Fibroblast of lung (primary cell): ENCODE measurements around the gene KCTD16. TPM values are rescaled to one million over a fixed set of nuclear protein-coding genes. Genes with fewer than 3 reads are reported as not detected.

Experiments
- DNase-seq, 2 donors: peaks; one replicate each; pipeline versions ENCODE4 v3.0.0 to v3.0.0-alpha.2; 2010; ENCODE audit warnings: low read depth in 2 of 2
- H2AFZ ChIP-seq: 2 replicates; pipeline ENCODE4 v1.5.1; 2012; ENCODE audit warnings: low read length, control low read depth, inconsistent platforms
- H3K27ac ChIP-seq: 2 replicates; pipeline ENCODE4 v1.5.1; 2011; ENCODE audit warnings: low read length, control low read depth; ENCODE audit not compliant: insufficient read depth
- H3K27me3 ChIP-seq: 2 replicates; pipeline ENCODE4 v1.5.1; 2011; ENCODE audit warnings: mild to moderate bottlenecking, low read length; ENCODE audit not compliant: control insufficient read depth, insufficient read depth
- H3K36me3 ChIP-seq: 2 replicates; pipeline ENCODE4 v1.5.1; 2011; ENCODE audit warnings: low read length; ENCODE audit not compliant: control insufficient read depth, insufficient read depth
- H3K4me1 ChIP-seq: 2 replicates; pipeline ENCODE4 v1.5.1; 2011; ENCODE audit warnings: low read length; ENCODE audit not compliant: control insufficient read depth, insufficient read depth; ENCODE audit errors: extremely low read depth
- H3K4me2 ChIP-seq: 2 replicates; pipeline ENCODE4 v1.5.1; 2011; ENCODE audit warnings: low read length, control low read depth; ENCODE audit not compliant: insufficient read depth; ENCODE audit errors: extremely low read depth
- H3K4me3 ChIP-seq, 4 experiments: fragments of 200-600 bp in 1 of 4; sonication (generic) in 1 of 4; replicated peaks in 1 of 4; 2 replicates each; pipeline ENCODE4 v1.5.1; 2011 to 2016; ENCODE audit warnings: low read length in 4 of 4, low read depth in 3 of 4, mild to moderate bottlenecking in 3 of 4, control low read depth in 2 of 4, inconsistent platforms in 1 of 4, mixed read lengths in 1 of 4; ENCODE audit not compliant: insufficient read depth in 1 of 4; ENCODE audit errors: control extremely low read depth in 1 of 4
- H3K79me2 ChIP-seq: 2 replicates; pipeline ENCODE4 v1.5.1; 2012; ENCODE audit warnings: mild to moderate bottlenecking, low read length, inconsistent platforms; ENCODE audit not compliant: control insufficient read depth, insufficient read depth
- H3K9ac ChIP-seq: 2 replicates; pipeline ENCODE4 v1.5.1; 2011; ENCODE audit warnings: mild to moderate bottlenecking, low read length, control low read depth; ENCODE audit not compliant: insufficient read depth
- H3K9me3 ChIP-seq: 2 replicates; pipeline ENCODE4 v1.5.1; 2012; ENCODE audit warnings: low read depth, low read length; ENCODE audit not compliant: control insufficient read depth, insufficient read depth
- H4K20me1 ChIP-seq: 2 replicates; pipeline ENCODE4 v1.5.1; 2011; ENCODE audit warnings: low read length; ENCODE audit not compliant: control insufficient read depth, insufficient read depth; ENCODE audit errors: extremely low read depth
- CTCF ChIP-seq, 2 donors: IDR thresholded peaks in 1 of 2; conservative IDR thresholded peaks in 1 of 2; 1 replicate in 1 of 2; 2 replicates in 1 of 2; pipeline ENCODE4 v1.5.1; 2011 to 2012; ENCODE audit warnings: low read length in 2 of 2, control low read depth in 1 of 2, inconsistent platforms in 1 of 2, low read depth in 1 of 2, mild to moderate bottlenecking in 1 of 2
- EZH2 ChIP-seq: IDR thresholded peaks from 2 replicates; pipeline ENCODE4 v1.5.1; 2012; ENCODE audit warnings: low read length, control low read depth, mild to moderate bottlenecking; ENCODE audit errors: missing control alignments
- polyA plus RNA-seq, 2 donors: library from polyadenylated mRNA; depleted of rRNA in 1 of 2; stranded (reverse) in 1 of 2; unstranded in 1 of 2; fragments of >200 nt; gene quantifications; 2 replicates each; pipeline ENCODE4 v1.2.1, GENCODE V29; 2011 to 2012; ENCODE audit warnings: missing spikeins in 1 of 2
- total RNA-seq: library from RNA; depleted of rRNA; stranded (reverse); fragments of >200 nt; gene quantifications from 2 replicates; pipeline ENCODE4 v1.2.1, GENCODE V29; 2014

Gene KCTD16
- total and polyA plus RNA-seq, 2 donors (not counting 1 experiment from before 2014, with no cell fraction given): 0.32 to 1.2 TPM

- Histone ChIP-seq H4K20me1 (no peaks in the 10 kb centered on the region), H3K36me3 (no peaks in the 10 kb centered on the region), H3K4me3 (no peak overlapping the region), H3K9ac (no peak overlapping the region), H3K9me3 (no peaks in the 10 kb centered on the region), H3K27ac (no peak overlapping the region), H2AFZ (no peak overlapping the region), H3K27me3 (no peaks in the 10 kb centered on the region), H3K4me2 (no peak overlapping the region), H3K79me2 (no peaks in the 10 kb centered on the region), H3K4me1 (no peaks in the 10 kb centered on the region)
- TF ChIP-seq EZH2: no peak
- no peak for TF ChIP-seq CTCF (conservative IDR thresholded peaks at IDR 0.05 in 1 of 2, IDR thresholded peaks at IDR 0.05 in 1 of 2; ENCODE audit: low read depth in 1 of 2, low read length in 2 of 2)
- no peak for DNase-seq
Measured at GRCh38 chr5:144275329-144275728, 104.7 kb downstream of the KCTD16 start.

GRCh38 chr5:144276034-144276822 lies 105.6 kb downstream of the KCTD16 start:
- no peaks in the 10 kb centered on the region for H3K27me3 ChIP-seq
- H3K4me2 ChIP-seq: no peak overlapping the region
- H4K20me1 ChIP-seq: no peaks in the 10 kb centered on the region
- no peaks in the 10 kb centered on the region for H3K4me1 ChIP-seq
- H3K36me3 ChIP-seq: no peaks in the 10 kb centered on the region
- no peak overlapping the region for H3K4me3 ChIP-seq
- H3K9ac ChIP-seq: no peak overlapping the region
- no peaks in the 10 kb centered on the region for H3K9me3 ChIP-seq
- no peak for TF ChIP-seq CTCF (conservative IDR thresholded peaks at IDR 0.05 in 1 of 2, IDR thresholded peaks at IDR 0.05 in 1 of 2; ENCODE audit: low read depth in 1 of 2, low read length in 2 of 2)
- TF ChIP-seq EZH2: no peak
- DNase-seq: peak; percentile 29 to 56
- no peak overlapping the region for H3K27ac ChIP-seq
- H2AFZ ChIP-seq: no peak overlapping the region
- no peaks in the 10 kb centered on the region for H3K79me2 ChIP-seq

GRCh38 chr5:144281784-144282183 lies 111.1 kb downstream of the KCTD16 start:
- H3K27ac ChIP-seq: no peak overlapping the region
- H3K4me3 ChIP-seq: no peak overlapping the region

More at GRCh38 chr5:144281784-144282183, 111.1 kb downstream of the KCTD16 start:
- no peak overlapping the region for H3K4me2 ChIP-seq
- H3K36me3 ChIP-seq: no peaks in the 10 kb centered on the region
- no peaks in the 10 kb centered on the region for H3K79me2 ChIP-seq
- no peak overlapping the region for H3K9ac ChIP-seq
- TF ChIP-seq CTCF (conservative IDR thresholded peaks at IDR 0.05 in 1 of 2, IDR thresholded peaks at IDR 0.05 in 1 of 2; ENCODE audit: low read depth in 1 of 2, low read length in 2 of 2) (no peak), EZH2 (no peak)
- DNase-seq: no peak
- H2AFZ ChIP-seq: no peak overlapping the region
- no peaks in the 10 kb centered on the region for H3K4me1 ChIP-seq
- H4K20me1 ChIP-seq: no peaks in the 10 kb centered on the region
- H3K27me3 ChIP-seq: no peaks in the 10 kb centered on the region
- H3K9me3 ChIP-seq: no peaks in the 10 kb centered on the region
